Colonic mucosa (tissue), 4 donors: ENCODE results near the gene ATXN10. TPM values are rescaled to one million over a fixed set of nuclear protein-coding genes. Genes with fewer than 3 reads are reported as not detected.

ENCODE experiments used
- DNase-seq: peaks from one replicate; pipeline ENCODE4 v3.0.0-alpha.2; 2020
- H3K27ac ChIP-seq: fragments of 200-600 bp; one replicate; pipeline ENCODE4 v1.8.0; 2021
- H3K27me3 ChIP-seq: fragments of 200-600 bp; one replicate; pipeline ENCODE4 v1.8.0; 2021
- H3K36me3 ChIP-seq: fragments of 200-600 bp; one replicate; pipeline ENCODE4 v1.8.0; 2021
- H3K4me1 ChIP-seq: fragments of 200-600 bp; one replicate; pipeline ENCODE4 v1.8.0; 2021; ENCODE audit warnings: mild to moderate bottlenecking
- H3K4me3 ChIP-seq: fragments of 200-600 bp; one replicate; pipeline ENCODE4 v1.8.0; 2021
- H3K9ac ChIP-seq, 2 donors: one replicate each; pipeline ENCODE4 v1.7.0; 2013; ENCODE audit warnings: control low read depth in 2 of 2, low read depth in 2 of 2, low read length in 2 of 2
- H3K9me3 ChIP-seq: fragments of 200-600 bp; one replicate; pipeline ENCODE4 v1.8.0; 2021
- CTCF ChIP-seq: fragments of 200-600 bp; IDR thresholded peaks from one replicate; pipeline ENCODE4 v1.8.0; 2022; ENCODE audit warnings: antibody characterized with exemption, mild to moderate bottlenecking
- intact Hi-C: fragments of 100-400 bp; cut with DNase I; formaldehyde crosslinking; loops from one replicate; pipeline ENCODE4 v1.14.1; 2022
- total RNA-seq, 2 donors: library from RNA; stranded (reverse); fragmentation: NEBNext Ultra II Directional in 1 of 2; extraction: Animal tissue kit (Norgen Biotek cat#: 25700) in 1 of 2; gene quantifications; one replicate each; pipeline ENCODE4 v1.2.1, GENCODE V29; 2021
- donor health status: healthy.
- donor health status: DM: no; HTN: no; CAD: no.
- donor health status: DM: no; HTN: no; CAD: no.

Gene ATXN10
- total RNA-seq, 2 donors from 2014 or later, result 90.5 to 94.9 TPM

DNA sequence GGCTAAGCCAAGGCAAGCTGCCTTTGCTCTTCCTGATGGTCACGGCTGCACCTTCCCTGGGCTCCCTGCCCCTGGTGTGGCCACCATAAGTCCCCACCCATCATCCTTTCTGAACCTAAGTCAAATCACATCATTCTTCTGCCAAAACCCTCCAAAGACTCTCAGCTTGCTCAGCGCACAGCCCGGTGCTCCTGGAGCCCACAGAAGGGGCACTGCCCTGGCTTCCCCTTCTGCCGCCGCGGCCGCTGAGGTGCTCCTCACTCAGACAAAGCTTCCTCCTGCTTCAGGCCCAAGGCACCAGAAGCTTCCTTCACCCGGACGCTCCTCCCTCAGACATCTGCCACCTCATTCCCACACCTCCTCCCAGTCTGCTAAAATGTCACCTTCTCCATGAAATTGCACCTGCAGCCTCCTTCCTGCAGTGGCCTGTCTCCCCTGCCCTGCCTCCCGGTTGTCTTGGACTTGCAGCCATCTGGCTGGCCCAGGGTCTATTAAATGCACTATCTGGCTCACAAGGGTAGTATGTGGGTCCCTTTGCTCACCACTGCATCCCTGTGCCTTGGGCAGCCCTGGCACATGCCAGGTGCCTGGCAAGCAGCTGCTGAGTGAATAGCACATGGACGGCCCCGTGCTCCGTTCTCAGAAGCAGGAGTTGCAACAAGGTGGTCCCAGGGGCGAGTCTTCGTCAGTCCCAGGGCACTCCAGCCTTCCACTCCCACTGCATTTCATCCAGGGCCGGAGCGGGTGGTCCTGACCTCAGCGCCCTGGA, 197.1 kb downstream of the ATXN10 start:
- no peak overlapping the region for H3K4me3 ChIP-seq
- TF ChIP-seq CTCF, result no peak
- no peak overlapping the region for H3K9ac ChIP-seq
- H3K27me3 ChIP-seq, result peaks cover 41% of the 10 kb centered on the region
- intact Hi-C loops, result loop anchor here (10.0 kb wide), 1 partner anchor 294 kb away; no protein-coding TSS in a partner anchor
- DNase-seq, result peak; percentile 9
- H3K36me3 ChIP-seq, result no peaks in the 10 kb centered on the region
- H3K27ac ChIP-seq, result no peak overlapping the region
- H3K4me1 ChIP-seq, result no peaks in the 10 kb centered on the region
- H3K9me3 ChIP-seq, result no peaks in the 10 kb centered on the region

- DNase-seq, result peak; percentile 9
- Histone ChIP-seq H3K36me3 (no peaks in the 10 kb centered on the region), H3K4me3 (no peak overlapping the region), H3K4me1 (no peaks in the 10 kb centered on the region), H3K27me3 (peaks cover 41% of the 10 kb centered on the region), H3K27ac (no peak overlapping the region), H3K9me3 (no peaks in the 10 kb centered on the region), H3K9ac (no peak overlapping the region)
- intact Hi-C loops, result loop anchor here (10.0 kb wide), 1 partner anchor 295 kb away; no protein-coding TSS in a partner anchor
- TF ChIP-seq CTCF, result no peak
These were observed 197.8 kb downstream of the ATXN10 start for GRCh38 chr22:45869340-45869847.

- intact Hi-C loops, result no loop called here
- Histone ChIP-seq H3K27me3 (peaks cover 41% of the 10 kb centered on the region), H3K4me3 (no peak overlapping the region), H3K9ac (no peak overlapping the region), H3K9me3 (no peaks in the 10 kb centered on the region), H3K27ac (no peak overlapping the region), H3K36me3 (no peaks in the 10 kb centered on the region), H3K4me1 (no peaks in the 10 kb centered on the region)
- no peak for DNase-seq
- no peak for TF ChIP-seq CTCF
These were observed 198.4 kb downstream of the ATXN10 start for GRCh38 chr22:45870011-45870410.

- Histone ChIP-seq H3K27me3 (peaks cover 29% of the 10 kb centered on the region), H3K4me3 (no peak overlapping the region), H3K27ac (no peak overlapping the region), H3K9ac (no peak overlapping the region), H3K36me3 (no peaks in the 10 kb centered on the region), H3K4me1 (no peaks in the 10 kb centered on the region), H3K9me3 (no peaks in the 10 kb centered on the region)
- no peak for TF ChIP-seq CTCF
- intact Hi-C loops, result no loop called here
- DNase-seq, result no peak
These were observed 200.1 kb downstream of the ATXN10 start for GRCh38 chr22:45871721-45872120.

- Histone ChIP-seq H3K4me3 (no peak overlapping the region), H3K4me1 (no peaks in the 10 kb centered on the region), H3K9ac (no peak overlapping the region), H3K9me3 (no peaks in the 10 kb centered on the region), H3K27ac (no peak overlapping the region), H3K36me3 (no peaks in the 10 kb centered on the region), H3K27me3 (peaks cover 19% of the 10 kb centered on the region)
- no peak for TF ChIP-seq CTCF
- intact Hi-C loops, result no loop called here
- no peak for DNase-seq
These were observed 201.1 kb downstream of the ATXN10 start for GRCh38 chr22:45872659-45873263.
